PC-3 (cell line): ENCODE results near the gene CRYBG3. TPM values are rescaled to one million over a fixed set of nuclear protein-coding genes. Genes with fewer than 3 reads are reported as not detected.

ENCODE experiments used
- ATAC-seq: fragments of 200-7000 bp; cut with Tn5 transposase; 2 replicates; pipeline ENCODE4 v1.9.1; 2020; ENCODE audit warnings: mild to moderate bottlenecking, moderate library complexity
- BruUV-seq: library from RNA; stranded (reverse); fragments of 400-500 nt; replicated peaks from 2 replicates; lab custom pipeline; 2021; lab: Mats Ljungman, UMichigan
- CTCF ChIA-PET: fragments of 300-600 bp; sonication (Branson Sonifier 250); formaldehyde crosslinking; loops from one replicate; lab custom pipeline; 2022; ENCODE audit warnings: antibody characterized with exemption; lab: Charles Lee
- POLR2A ChIA-PET: fragments of 300-600 bp; sonication (Branson Sonifier 250); formaldehyde crosslinking; loops from one replicate; lab custom pipeline; 2022; ENCODE audit warnings: antibody characterized with exemption; ENCODE audit not compliant: unreplicated experiment; lab: Charles Lee
- DNase-seq: peaks from one replicate; pipeline ENCODE4 v3.0.0-alpha.2; 2015
- H2AFZ ChIP-seq: fragments of 300-600 bp; sonication (generic); 2 replicates; pipeline ENCODE4 v1.6.0; 2016; ENCODE audit warnings: antibody characterized with exemption, low read length
- H3F3A ChIP-seq: fragments of 300-600 bp; sonication (generic); one replicate; pipeline ENCODE4 v1.6.0; 2017; ENCODE audit warnings: antibody characterized with exemption, low read length, control low read depth, mild to moderate bottlenecking; ENCODE audit not compliant: unreplicated experiment
- H3K27ac ChIP-seq: fragments of 300-600 bp; sonication (generic); 2 replicates; pipeline ENCODE4 v1.5.1; 2016; ENCODE audit warnings: mild to moderate bottlenecking, low read length
- H3K27me3 ChIP-seq: fragments of 300-600 bp; sonication (generic); 2 replicates; pipeline ENCODE4 v1.6.1; 2016; ENCODE audit warnings: low read length, mixed read lengths
- H3K36me3 ChIP-seq: fragments of 300-600 bp; sonication (generic); 2 replicates; pipeline ENCODE4 v1.6.1; 2016; ENCODE audit warnings: low read depth, mixed run types, low read length, mixed read lengths
- H3K4me1 ChIP-seq: fragments of 300-600 bp; sonication (generic); 2 replicates; pipeline ENCODE4 v1.5.1; 2016; ENCODE audit warnings: low read length; ENCODE audit not compliant: insufficient read depth
- H3K4me2 ChIP-seq: fragments of 300-600 bp; sonication (generic); 2 replicates; pipeline ENCODE4 v1.6.0; 2016; ENCODE audit warnings: low read length
- H3K4me3 ChIP-seq: fragments of 300-600 bp; sonication (generic); 2 replicates; pipeline ENCODE4 v1.5.1; 2016; ENCODE audit warnings: mild to moderate bottlenecking, low read length, mixed read lengths
- H3K79me2 ChIP-seq: fragments of 300-600 bp; sonication (generic); 2 replicates; pipeline ENCODE4 v1.6.1; 2017; ENCODE audit warnings: low read length, mixed read lengths
- H3K9ac ChIP-seq: fragments of 300-600 bp; sonication (generic); 2 replicates; pipeline ENCODE4 v1.6.0; 2016; ENCODE audit warnings: mild to moderate bottlenecking, low read length
- H3K9me2 ChIP-seq: fragments of 300-600 bp; sonication (generic); replicated peaks from 2 replicates; pipeline ENCODE4 v1.6.1; 2016; ENCODE audit warnings: mixed run types, low read length, mixed read lengths
- H3K9me3 ChIP-seq: fragments of 300-600 bp; sonication (generic); 2 replicates; pipeline ENCODE4 v1.6.1; 2016; ENCODE audit warnings: low read length, mixed read lengths
- H4K20me1 ChIP-seq: fragments of 300-600 bp; sonication (generic); 2 replicates; pipeline ENCODE4 v1.6.1; 2016; ENCODE audit warnings: low read length, mixed read lengths
- CTCF ChIP-seq: fragments of 300-600 bp; sonication (generic); conservative IDR thresholded peaks from 2 replicates; pipeline ENCODE4 v1.5.1; 2017; ENCODE audit warnings: antibody characterized with exemption, low read depth, mild to moderate bottlenecking, low read length
- EZH2 ChIP-seq: fragments of 300-600 bp; sonication (generic); IDR thresholded peaks from one replicate; pipeline ENCODE4 v1.6.1; 2017; ENCODE audit warnings: antibody characterized with exemption, mild to moderate bottlenecking, low read length; ENCODE audit not compliant: unreplicated experiment
- EZH2phosphoT487 ChIP-seq: fragments of 300-600 bp; sonication (generic); IDR thresholded peaks from 2 replicates; pipeline ENCODE4 v1.6.1; 2018; ENCODE audit warnings: mild to moderate bottlenecking, antibody characterized with exemption, low read length, borderline replicate concordance
- intact Hi-C: fragments of 100-400 bp; cut with micrococcal nuclease; formaldehyde crosslinking; loops from 2 replicates; pipeline ENCODE4 v1.9.0; 2023
- total RNA-seq: library from RNA; depleted of rRNA; stranded (reverse); fragments of >200 nt; gene quantifications from 2 replicates; pipeline ENCODE4 v1.2.3, GENCODE V29; 2014

CRYBG3 gene
- total RNA-seq, 1 experiment from 2014 or later = 11.4 TPM

GRCh38 chr3:97857401-97857800 lies 35.6 kb downstream of the CRYBG3 start:
- no peaks in the 10 kb centered on the region for H3K9me3 ChIP-seq
- peaks cover 3% of the 10 kb centered on the region for H3K4me1 ChIP-seq
- H3K27ac ChIP-seq = no peak overlapping the region
- ChIA-PET CTCF (interaction anchor here (0.7 kb wide), 1 partner anchor 162 kb away, joined by 11 read pairs; no protein-coding TSS in a partner anchor), POLR2A (no interaction called here)
- no TSS peak for BruUV-seq
- TF ChIP-seq EZH2 (no peak), CTCF (no peak), EZH2phosphoT487 (no peak)
- intact Hi-C loops = no loop called here
- 0 out of 2 replicates have a peak, but pooled peaks cover 2% of the 10 kb centered on the region for H4K20me1 ChIP-seq
- no peak overlapping the region for H3K4me2 ChIP-seq
- H3K9ac ChIP-seq = no peak overlapping the region
- no peak for DNase-seq
- no peak for ATAC-seq
- H3F3A ChIP-seq = no peaks in the 10 kb centered on the region
- no peaks in the 10 kb centered on the region for H3K9me2 ChIP-seq
- no peaks in the 10 kb centered on the region for H3K36me3 ChIP-seq
- no peak overlapping the region for H3K4me3 ChIP-seq
- H3K79me2 ChIP-seq = peaks cover 12% of the 10 kb centered on the region
- no peak overlapping the region for H2AFZ ChIP-seq
- H3K27me3 ChIP-seq = no peaks in the 10 kb centered on the region

GRCh38 chr3:97860364-97860763 lies 38.6 kb downstream of the CRYBG3 start:
- H3K4me2 ChIP-seq = no peak overlapping the region
- H2AFZ ChIP-seq = no peak overlapping the region
- H3K9me3 ChIP-seq = no peaks in the 10 kb centered on the region
- intact Hi-C loops = no loop called here
- peaks cover 17% of the 10 kb centered on the region for H3K4me1 ChIP-seq
- DNase-seq = no peak
- H3K9me2 ChIP-seq = no peaks in the 10 kb centered on the region
- H3F3A ChIP-seq = no peaks in the 10 kb centered on the region
- ChIA-PET POLR2A (no interaction called here), CTCF (no interaction called here)
- TF ChIP-seq EZH2 = no peak
- TF ChIP-seq EZH2phosphoT487 = no peak
- TF ChIP-seq CTCF = no peak
- BruUV-seq = no TSS peak
- peaks cover 2% of the 10 kb centered on the region; the same call in 1 of the 2 replicates for H3K36me3 ChIP-seq
- H3K27me3 ChIP-seq = no peaks in the 10 kb centered on the region
- ATAC-seq = no peak
- H3K4me3 ChIP-seq = no peak overlapping the region
- no peak overlapping the region for H3K9ac ChIP-seq
- H3K27ac ChIP-seq = no peak overlapping the region
- peaks cover 9% of the 10 kb centered on the region for H3K79me2 ChIP-seq
- 0 out of 2 replicates have a peak, but pooled peaks cover 5% of the 10 kb centered on the region for H4K20me1 ChIP-seq

DNA sequence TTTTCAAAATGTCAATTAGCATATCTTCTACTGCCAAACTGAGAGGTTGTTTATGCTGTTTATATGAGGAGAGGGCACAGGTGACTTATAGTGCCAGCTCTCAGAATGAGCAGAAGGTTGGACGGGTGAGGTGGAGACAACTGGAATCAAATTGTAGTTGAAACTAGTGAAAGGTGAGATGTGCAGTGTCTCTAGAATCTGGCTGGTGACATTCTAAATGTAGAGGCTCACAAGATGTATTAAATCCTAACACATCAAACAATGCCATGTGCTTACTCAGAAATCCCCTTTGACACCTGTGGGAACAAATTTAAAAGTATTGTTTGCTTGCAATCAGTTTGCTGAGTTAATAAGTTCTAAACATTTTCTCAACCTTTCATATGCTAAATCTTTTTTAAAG lies 40.8 kb downstream of the CRYBG3 start:
- no peak for DNase-seq
- H3K79me2 ChIP-seq = peaks cover 9% of the 10 kb centered on the region
- POLR2A ChIA-PET = no interaction called here
- no peak overlapping the region for H2AFZ ChIP-seq
- intact Hi-C loops = loop anchor here (2.0 kb wide), 1 partner anchor 40 kb away; the partner anchor contains the start of gene CRYBG3
- peak overlapping the region; percentile 42 for H3K27ac ChIP-seq
- no peak for TF ChIP-seq CTCF
- no peak for TF ChIP-seq EZH2phosphoT487
- TF ChIP-seq EZH2 = no peak
- ATAC-seq = peak; percentile 42
- H3K4me1 ChIP-seq = peaks cover 17% of the 10 kb centered on the region
- H3K4me2 ChIP-seq = peak overlapping the region; percentile 9; the same call in 1 of the 2 replicates
- 0 out of 2 replicates have a peak, but pooled peaks cover 5% of the 10 kb centered on the region for H4K20me1 ChIP-seq
- H3K9ac ChIP-seq = no peak overlapping the region
- no peaks in the 10 kb centered on the region for H3F3A ChIP-seq
- H3K9me3 ChIP-seq = no peaks in the 10 kb centered on the region
- H3K9me2 ChIP-seq = no peaks in the 10 kb centered on the region
- no TSS peak for BruUV-seq
- no peak overlapping the region for H3K4me3 ChIP-seq
- H3K36me3 ChIP-seq = peaks cover 2% of the 10 kb centered on the region; the same call in 1 of the 2 replicates
- CTCF ChIA-PET = interaction anchor here (0.6 kb wide), 1 partner anchor 901 kb away, joined by 3 read pairs; the partner anchor contains the start of gene ST3GAL6
- H3K27me3 ChIP-seq = no peaks in the 10 kb centered on the region
